Natural killer cell (primary cell): ENCODE measurements around the gene CLDN5. TPM values are rescaled to one million over a fixed set of nuclear protein-coding genes. Genes with fewer than 3 reads are reported as not detected.

Experiments used
- ATAC-seq, 3 donors: fragments of 150-1000 bp in 2 of 3; fragments of 200-7000 bp in 1 of 3; cut with Tn5 transposase; 1 replicate in 1 of 3; 2 replicates in 2 of 3; pipeline ENCODE4 v1.10.0; 2021; ENCODE audit warnings: mild to moderate bottlenecking in 2 of 3, moderate library complexity in 2 of 3
- DNase-seq, 2 donors: peaks; one replicate each; pipeline versions ENCODE4 v3.0.0 to v3.0.0-alpha.2; 2013 to 2021; ENCODE audit warnings: mixed read lengths in 1 of 2
- H3K27ac ChIP-seq: one replicate; pipeline ENCODE4 v1.5.1; 2013; ENCODE audit warnings: mild to moderate bottlenecking, low read length
- H3K27me3 ChIP-seq: one replicate; pipeline ENCODE4 v1.6.1; 2013; ENCODE audit warnings: low read length; ENCODE audit not compliant: control insufficient read depth, insufficient read depth
- H3K36me3 ChIP-seq: one replicate; pipeline ENCODE4 v1.6.1; 2013; ENCODE audit warnings: low read length; ENCODE audit not compliant: control insufficient read depth, insufficient read depth
- H3K4me1 ChIP-seq: one replicate; pipeline ENCODE4 v1.6.1; 2013; ENCODE audit warnings: low read length; ENCODE audit not compliant: control insufficient read depth, insufficient read depth
- H3K4me3 ChIP-seq: one replicate; pipeline ENCODE4 v1.5.1; 2013; ENCODE audit warnings: low read length
- H3K9me3 ChIP-seq: one replicate; pipeline ENCODE4 v1.6.1; 2013; ENCODE audit warnings: low read length; ENCODE audit not compliant: control insufficient read depth, insufficient read depth
- H3K27ac Mint-ChIP-seq, 2 donors: one replicate each; pipeline ENCODE4 v1.8.0; 2022; ENCODE audit warnings: mild to moderate bottlenecking in 2 of 2, mixed read lengths in 2 of 2, moderate library complexity in 1 of 2
- H3K27me3 Mint-ChIP-seq, 2 donors: one replicate each; pipeline ENCODE4 v1.8.0; 2022; ENCODE audit warnings: low read depth in 2 of 2, mixed read lengths in 2 of 2
- H3K36me3 Mint-ChIP-seq: one replicate; pipeline ENCODE4 v1.8.0; 2022; ENCODE audit warnings: mixed read lengths
- H3K4me1 Mint-ChIP-seq, 2 donors: one replicate each; pipeline ENCODE4 v1.8.0; 2022; ENCODE audit warnings: mixed read lengths in 2 of 2
- H3K4me3 Mint-ChIP-seq: one replicate; pipeline ENCODE4 v1.8.0; 2022; ENCODE audit warnings: mild to moderate bottlenecking, moderate library complexity, mixed read lengths
- H3K9me3 Mint-ChIP-seq, 2 donors: one replicate each; pipeline ENCODE4 v1.8.0; 2022; ENCODE audit warnings: mixed read lengths in 2 of 2
- CTCF ChIP-seq: fragments of 200-600 bp; IDR thresholded peaks from one replicate; pipeline ENCODE4 v1.8.0; 2022; ENCODE audit warnings: antibody characterized with exemption
- WGBS: methylation state at CpG from one replicate; pipeline ENCODE4 v1.1.7; 2013; ENCODE audit warnings: missing lambda C conversion rate; ENCODE audit not compliant: insufficient coverage; 5-methylcytosine and 5-hydroxymethylcytosine counted together
- intact Hi-C: fragments of 100-400 bp; cut with micrococcal nuclease; formaldehyde crosslinking; loops from one replicate; pipeline ENCODE4 v1.14.2; 2022
- total RNA-seq, 4 donors: library from RNA; stranded (reverse); fragments of 120-200 nt in 1 of 4; gene quantifications; one replicate each; pipeline versions ENCODE4 v1.2.3 to v1.2.4, GENCODE V29; 2013 to 2022

Gene CLDN5
- total RNA-seq, 3 donors from 2014 or later (not counting 1 experiment from before 2014, with no cell fraction given): 1.3 to 1.7 TPM; not detected in 1

- H3K36me3 Mint-ChIP-seq: no peaks in the 10 kb centered on the region
- H3K4me3 Mint-ChIP-seq: no peak overlapping the region
- Histone ChIP-seq H3K27ac (no peak overlapping the region), H3K27me3 (peaks cover 2% of the 10 kb centered on the region), H3K4me1 (no peaks in the 10 kb centered on the region), H3K36me3 (no peaks in the 10 kb centered on the region), H3K4me3 (no peak overlapping the region), H3K9me3 (no peaks in the 10 kb centered on the region)
- 96% methylated on average over 10 of the region's 10 CpGs for WGBS
- no peak for ATAC-seq
- H3K4me1 Mint-ChIP-seq: no peaks in the 10 kb centered on the region
- intact Hi-C loops: no loop called here
- no peak for TF ChIP-seq CTCF
- H3K9me3 Mint-ChIP-seq: no peaks in the 10 kb centered on the region
- no peak for DNase-seq
- no peak overlapping the region for H3K27ac Mint-ChIP-seq
- peaks cover 0 to 3% of the 10 kb centered on the region in 2 donors for H3K27me3 Mint-ChIP-seq
These were observed 5.6 kb downstream of the CLDN5 start for GRCh38 chr22:19518635-19519034.

- no peaks in the 10 kb centered on the region for H3K36me3 ChIP-seq
- H3K27ac Mint-ChIP-seq: no peak overlapping the region
- ATAC-seq (no peak), DNase-seq (no peak)
- H3K4me3 Mint-ChIP-seq: no peak overlapping the region
- H3K36me3 Mint-ChIP-seq: no peaks in the 10 kb centered on the region
- 95% methylated on average over 12 of the region's 12 CpGs for WGBS
- no peak overlapping the region for H3K27ac ChIP-seq
- H3K27me3 Mint-ChIP-seq: peaks cover 0 to 3% of the 10 kb centered on the region in 2 donors
- no peaks in the 10 kb centered on the region for H3K9me3 ChIP-seq
- H3K4me1 ChIP-seq: no peaks in the 10 kb centered on the region
- intact Hi-C loops: no loop called here
- H3K27me3 ChIP-seq: peaks cover under 1% of the 10 kb centered on the region
- no peaks in the 10 kb centered on the region for H3K9me3 Mint-ChIP-seq
- TF ChIP-seq CTCF: no peak
- H3K4me3 ChIP-seq: no peak overlapping the region
- H3K4me1 Mint-ChIP-seq: no peaks in the 10 kb centered on the region
These were observed 6.1 kb downstream of the CLDN5 start for GRCh38 chr22:19517919-19518611.

- intact Hi-C loops: no loop called here
- Histone ChIP-seq H3K9me3 (no peaks in the 10 kb centered on the region), H3K27me3 (no peaks in the 10 kb centered on the region), H3K27ac (no peak overlapping the region), H3K4me3 (no peak overlapping the region), H3K36me3 (no peaks in the 10 kb centered on the region), H3K4me1 (no peaks in the 10 kb centered on the region)
- H3K36me3 Mint-ChIP-seq: no peaks in the 10 kb centered on the region
- ATAC-seq (no peak), DNase-seq (no peak)
- H3K27ac Mint-ChIP-seq: no peak overlapping the region
- H3K4me1 Mint-ChIP-seq: no peaks in the 10 kb centered on the region
- no peaks in the 10 kb centered on the region for H3K9me3 Mint-ChIP-seq
- no peak overlapping the region for H3K4me3 Mint-ChIP-seq
- H3K27me3 Mint-ChIP-seq: no peaks in the 10 kb centered on the region
- 98% methylated on average over 10 of the region's 10 CpGs for WGBS
- no peak for TF ChIP-seq CTCF
These were observed 7.1 kb downstream of the CLDN5 start for GRCh38 chr22:19517171-19517500.
